Measurements from ENCODE around the gene AGRP.
"Not testable (repeated sequence)": the region's sequence is repeated elsewhere in the genome, so short reads cannot be mapped to it uniquely, and the experiment has no call there.

Gene AGRP, protein sequence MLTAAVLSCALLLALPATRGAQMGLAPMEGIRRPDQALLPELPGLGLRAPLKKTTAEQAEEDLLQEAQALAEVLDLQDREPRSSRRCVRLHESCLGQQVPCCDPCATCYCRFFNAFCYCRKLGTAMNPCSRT

DNA sequence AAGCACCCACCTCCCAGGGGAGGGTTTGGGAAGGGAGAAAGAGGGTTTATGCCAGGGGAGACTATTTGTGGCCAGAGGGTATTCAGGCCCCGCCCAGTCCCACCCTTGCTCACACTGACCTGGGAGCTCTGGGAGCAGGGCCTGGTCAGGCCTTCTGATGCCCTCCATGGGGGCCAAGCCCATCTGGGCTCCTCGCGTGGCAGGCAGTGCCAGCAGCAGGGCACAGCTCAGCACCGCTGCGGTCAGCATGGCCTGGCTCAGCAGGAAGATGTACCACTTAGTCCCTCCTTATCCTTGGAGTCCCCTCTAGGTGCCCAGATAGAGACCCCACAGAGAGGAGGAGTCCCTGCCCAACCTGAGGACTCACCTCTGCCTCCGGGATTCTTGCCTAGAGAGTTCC is at the start of gene AGRP:
Gene AGRP, minus strand, starts transcription at position 398 of the 400 bp plus-strand sequence. Its CDS starts 149 bp downstream, at position 249.
- no peak for DNase-seq

DNA sequence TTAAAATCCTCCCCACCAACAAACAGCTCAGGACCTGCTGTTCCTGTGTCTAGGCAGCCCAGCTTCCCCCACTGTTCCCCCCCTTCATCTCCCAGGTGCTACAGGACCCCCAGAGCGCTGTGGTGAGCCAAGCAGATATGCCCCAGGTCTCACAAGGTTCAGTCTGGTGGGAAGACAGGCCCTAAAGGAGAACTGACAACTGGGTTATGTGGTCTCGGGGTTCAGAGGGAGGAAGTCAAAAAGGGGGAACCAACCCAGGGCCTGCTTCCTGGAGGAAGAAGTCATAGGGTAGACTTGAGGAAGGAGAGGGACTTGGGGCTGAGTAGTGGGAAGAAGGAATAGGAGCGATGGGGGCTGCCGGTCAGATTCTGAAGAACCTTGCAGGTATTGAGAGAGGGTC is 47.9 kb upstream of the AGRP start:
- DNase-seq, result no peak

DNA sequence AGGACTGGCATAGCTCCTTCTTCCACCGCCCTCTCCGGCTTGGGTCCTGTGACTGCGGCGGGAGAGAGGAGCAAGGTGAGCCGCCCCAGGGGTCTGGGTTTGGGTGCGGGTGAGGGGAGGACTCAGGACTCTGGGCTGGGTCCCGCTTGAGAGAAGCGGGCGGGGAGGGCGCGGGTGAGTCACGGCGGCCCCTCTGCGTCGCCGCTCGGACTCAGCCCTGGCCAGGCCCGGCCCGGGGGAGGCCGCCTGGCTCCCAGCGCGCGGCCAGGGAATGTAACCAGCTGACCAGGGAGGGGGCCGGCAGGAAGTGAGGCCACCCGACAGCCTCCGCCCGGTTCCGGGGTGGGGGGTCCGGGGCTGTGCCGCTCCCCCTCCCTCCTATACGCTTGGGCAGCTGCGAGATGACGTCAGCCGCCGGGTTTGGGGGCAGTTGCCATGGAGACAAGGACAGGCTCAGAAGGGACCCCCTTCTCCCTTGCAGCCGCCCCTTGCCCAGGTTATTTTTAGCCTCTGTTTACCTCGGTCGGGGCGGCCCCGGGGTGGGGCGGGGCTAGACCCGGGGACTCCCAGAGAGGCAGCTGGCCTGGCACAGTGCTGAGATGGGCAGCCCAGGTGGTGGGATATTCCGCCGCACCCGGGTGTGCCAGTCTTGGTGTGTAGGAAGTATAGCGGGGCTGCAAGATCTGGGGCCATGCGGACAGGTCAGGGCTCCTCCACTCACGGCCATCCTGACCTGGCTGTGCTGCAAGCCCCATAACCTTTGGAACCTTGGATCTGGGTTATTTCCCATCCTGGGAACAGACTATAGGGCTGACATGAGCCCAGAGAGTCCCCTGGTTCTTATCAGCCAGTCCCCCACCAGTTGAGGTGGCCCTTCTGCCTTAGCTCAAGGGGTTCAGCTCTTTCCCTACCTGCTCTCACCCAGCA is 46.9 kb upstream of the AGRP start:
- DNase-seq, result no peak

DNA sequence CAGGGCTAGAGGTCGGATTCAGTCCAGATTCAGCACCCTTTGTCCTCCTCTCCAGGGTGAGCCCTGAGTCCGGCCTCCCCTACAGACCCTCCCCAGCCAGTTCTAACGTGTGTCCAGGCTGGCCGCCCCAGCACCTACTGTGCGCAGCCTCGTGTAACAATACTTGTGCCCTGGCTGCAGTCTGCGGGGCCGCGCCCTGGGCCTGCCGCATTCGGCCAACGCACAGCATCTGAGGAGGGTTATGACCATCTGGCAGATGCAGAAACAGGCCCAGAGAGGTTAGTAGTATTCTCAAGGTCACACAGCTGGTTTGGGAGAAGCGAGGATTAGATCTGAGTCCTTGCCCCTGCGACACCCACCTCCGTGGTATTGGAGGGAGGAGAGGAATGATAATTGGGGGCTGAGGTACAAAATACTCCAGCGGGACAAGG is 46.2 kb upstream of the AGRP start:
- no peak for DNase-seq

DNA sequence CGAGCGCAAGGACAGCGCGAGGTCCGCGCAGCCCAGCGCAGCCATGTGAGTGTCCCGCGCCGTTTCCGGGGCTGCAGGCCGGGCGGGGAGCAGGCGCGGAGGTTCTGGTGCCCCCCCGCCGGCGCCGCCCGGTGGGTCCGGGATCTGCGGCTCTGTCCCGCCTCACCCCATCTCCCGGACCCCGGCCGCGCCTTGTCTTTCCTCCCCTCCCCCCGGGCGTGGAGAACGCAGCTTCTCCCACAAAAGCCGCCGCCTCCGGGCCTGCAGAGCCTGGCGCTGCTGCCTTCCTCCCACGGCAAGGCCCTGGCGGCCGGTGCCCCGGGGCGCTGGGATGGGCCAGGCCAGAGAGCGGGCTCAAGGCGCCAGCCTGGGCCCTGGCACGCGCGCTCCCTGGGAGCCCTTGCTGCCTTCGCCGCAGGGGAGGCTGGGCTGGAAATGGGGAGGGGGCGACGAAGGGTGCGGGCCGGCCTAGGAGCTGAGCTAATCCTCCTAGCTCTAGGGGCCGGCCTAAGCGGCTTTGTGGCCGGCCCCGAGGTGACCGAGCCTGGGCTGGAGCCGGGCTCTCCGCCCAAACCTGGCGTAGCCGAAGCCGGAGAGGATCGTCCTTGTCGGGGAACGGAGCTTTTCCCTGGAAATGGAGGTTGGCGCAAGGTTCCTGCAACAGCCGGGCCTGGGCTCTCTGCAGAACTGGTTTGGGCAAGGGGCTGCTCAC is 45.7 kb upstream of the AGRP start:
- DNase-seq, result no peak

DNA sequence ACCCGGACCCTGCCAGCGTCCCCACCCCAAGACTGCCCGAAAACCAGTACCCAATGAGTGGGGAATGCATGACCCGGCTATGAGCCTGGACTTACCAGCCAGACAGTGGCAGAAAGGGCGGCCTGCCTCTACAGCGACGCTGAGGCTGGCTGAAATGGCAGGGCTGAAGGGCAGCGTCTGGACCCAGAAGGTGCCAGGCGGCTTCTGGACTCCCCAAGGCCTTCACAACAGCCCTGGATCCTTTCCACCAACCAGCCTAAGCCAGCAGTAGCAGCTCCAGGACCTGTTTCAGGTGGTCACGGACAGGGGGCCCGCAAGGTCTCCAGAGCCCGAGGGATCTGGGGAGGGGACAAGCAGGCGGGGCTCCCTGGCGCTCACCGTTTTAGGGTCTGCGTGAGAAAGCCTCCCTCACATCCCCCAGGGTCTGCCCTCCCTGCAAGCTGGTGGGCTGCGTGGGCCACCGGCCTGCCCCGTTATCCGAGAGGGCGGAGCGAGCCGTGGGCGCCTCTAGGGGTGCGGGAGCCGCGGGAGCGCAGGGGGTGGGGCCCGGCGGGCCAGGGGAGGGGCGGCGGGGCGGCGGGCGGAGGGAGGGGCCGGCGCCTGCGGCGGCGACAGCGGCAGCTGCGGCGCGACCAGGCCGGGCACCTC is 45.0 kb upstream of the AGRP start, which contains the start of gene RIPOR1:
Gene RIPOR1, plus strand, starts transcription at position 608 of the 648 bp plus-strand sequence. CDS start 9,618 bp downstream, outside the sequence.
- no peak for DNase-seq

DNA sequence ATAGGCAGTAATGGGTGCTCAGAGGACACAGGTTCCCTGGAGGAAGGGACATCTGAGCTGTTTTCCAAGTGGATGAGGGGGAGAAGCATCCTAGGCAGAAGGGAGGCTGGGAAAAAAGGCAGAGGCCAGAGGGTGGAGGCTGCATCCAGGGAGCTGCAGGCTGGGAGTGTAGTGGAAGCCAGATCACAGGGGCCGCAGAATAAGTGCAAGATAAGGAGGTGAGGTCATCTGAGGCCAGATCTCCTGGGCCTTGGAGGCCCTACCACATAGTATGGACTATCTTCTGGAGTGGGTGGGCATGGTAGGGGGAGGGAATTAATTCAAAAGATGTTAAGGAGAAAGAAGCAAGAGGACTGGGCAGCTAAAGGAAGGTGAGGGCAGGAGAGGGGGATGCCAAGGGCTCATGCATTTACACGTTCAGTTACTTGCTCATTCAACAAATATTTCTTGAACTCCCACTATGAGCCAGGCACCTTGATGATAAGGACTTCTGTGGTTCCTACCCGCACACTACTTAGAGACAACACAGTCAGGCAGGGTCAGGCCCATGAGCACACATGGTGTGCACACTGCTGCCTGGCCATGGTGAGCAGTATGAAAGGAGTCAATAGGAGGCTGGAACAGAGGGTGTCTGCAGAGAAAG is 42.9 kb upstream of the AGRP start:
- DNase-seq, result no peak

DNA sequence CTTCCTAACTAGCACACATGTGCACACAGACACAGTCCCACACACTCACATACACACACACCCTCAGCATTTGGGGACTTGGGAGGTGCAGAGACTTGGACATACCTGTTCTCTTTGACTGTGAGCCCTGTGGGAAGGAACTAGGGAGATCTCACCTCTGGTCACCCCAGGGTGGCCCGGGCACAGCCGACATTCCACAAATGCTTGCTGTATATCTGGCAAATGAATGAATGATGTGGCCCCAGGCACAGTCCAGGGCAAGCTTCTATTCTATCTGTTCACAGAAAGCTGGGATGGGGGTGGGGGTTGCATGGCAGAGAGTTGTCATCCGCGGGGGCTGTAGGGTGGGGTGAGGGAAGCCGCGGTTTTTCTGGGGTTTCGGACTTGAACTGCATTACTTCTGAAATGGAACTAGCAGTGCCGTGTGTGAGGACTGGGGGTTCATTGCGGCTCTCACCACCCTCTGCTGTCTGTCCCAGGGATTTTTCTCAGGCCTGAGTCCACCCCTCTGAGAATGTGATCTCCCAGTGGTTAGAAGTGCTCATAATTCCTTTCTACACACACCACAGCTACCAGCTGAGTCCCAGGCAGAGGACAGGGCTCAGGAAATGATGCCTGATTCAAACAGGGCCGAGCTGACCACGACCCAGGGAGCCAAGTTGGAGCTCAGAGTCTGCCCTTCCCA is 42.0 kb upstream of the AGRP start:
- DNase-seq, result no peak

DNA sequence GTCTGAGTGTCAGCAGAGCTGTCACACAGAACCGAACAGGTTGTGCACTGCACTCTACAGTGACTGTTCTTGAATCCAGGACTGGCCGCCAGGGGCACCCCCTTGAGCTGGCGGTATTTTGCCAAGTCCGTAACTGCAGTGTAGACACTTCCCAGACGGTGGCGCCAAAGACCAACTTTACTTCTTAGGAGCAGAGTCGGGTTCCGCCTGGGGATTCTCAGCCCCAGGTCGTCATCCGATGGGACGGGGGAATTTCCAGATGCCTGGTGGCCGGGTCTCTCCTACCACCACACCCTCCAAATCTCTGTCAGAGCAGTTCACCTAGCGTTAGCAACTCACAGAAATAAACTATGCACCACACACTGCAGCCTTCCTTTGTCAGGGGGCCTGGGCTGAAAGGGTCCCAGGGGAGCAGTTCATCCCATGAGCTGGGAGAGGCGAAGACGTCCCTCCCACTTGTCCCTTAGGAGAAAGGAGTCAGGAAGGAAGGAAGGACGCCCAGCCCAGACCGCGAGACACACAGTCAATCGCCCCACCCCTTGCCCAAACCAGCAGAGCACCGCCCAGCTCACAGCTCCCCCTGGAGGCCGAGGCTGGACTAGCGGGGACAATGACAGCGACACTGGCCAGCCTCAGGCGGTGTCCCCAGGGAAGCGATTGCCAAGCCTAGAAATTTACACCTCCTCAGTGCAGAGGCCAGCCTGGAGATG is 37.9 kb upstream of the AGRP start:
- peak; percentile 76 for DNase-seq

DNA sequence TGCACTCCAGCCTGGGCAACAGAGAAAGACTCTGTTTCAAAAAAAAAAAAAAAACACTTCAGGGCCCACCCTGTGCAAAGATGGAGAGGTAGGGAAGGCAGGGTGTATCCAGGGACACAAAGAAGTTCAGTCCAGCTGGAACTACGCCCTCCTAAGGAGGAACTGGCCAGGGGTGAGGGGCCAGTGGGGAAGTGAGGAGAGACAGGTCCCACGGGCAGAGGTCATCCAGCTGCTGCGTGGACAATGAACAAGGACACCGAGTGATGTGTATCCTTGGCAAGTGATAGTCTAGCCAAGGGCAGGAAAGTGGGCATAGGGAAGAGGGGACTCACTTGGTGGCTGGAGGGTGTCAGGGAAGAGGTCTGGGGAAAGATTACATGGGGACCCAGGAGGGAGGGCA is 35.9 kb upstream of the AGRP start:
- no peak for DNase-seq

DNA sequence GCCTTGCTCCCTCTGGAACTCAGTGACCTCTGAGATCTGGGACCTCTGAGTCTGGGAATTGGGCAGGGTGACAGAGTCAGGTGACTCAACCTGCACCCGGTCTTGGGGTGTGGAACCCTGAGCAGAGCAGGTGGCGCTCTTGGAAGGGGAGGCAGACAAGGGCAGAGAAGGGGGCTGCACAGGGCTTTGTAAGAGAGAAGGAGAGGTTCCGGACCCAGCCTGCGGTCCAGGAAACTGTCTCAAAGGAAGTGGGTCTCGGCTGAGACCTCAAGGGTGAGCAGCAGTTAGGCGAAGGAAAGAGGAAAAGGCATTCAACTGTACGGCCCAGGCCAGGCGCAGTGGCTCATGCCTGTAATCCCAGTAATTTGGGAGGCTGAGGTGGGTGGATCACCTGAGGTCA is 35.3 kb upstream of the AGRP start:
- DNase-seq, result no peak

DNA sequence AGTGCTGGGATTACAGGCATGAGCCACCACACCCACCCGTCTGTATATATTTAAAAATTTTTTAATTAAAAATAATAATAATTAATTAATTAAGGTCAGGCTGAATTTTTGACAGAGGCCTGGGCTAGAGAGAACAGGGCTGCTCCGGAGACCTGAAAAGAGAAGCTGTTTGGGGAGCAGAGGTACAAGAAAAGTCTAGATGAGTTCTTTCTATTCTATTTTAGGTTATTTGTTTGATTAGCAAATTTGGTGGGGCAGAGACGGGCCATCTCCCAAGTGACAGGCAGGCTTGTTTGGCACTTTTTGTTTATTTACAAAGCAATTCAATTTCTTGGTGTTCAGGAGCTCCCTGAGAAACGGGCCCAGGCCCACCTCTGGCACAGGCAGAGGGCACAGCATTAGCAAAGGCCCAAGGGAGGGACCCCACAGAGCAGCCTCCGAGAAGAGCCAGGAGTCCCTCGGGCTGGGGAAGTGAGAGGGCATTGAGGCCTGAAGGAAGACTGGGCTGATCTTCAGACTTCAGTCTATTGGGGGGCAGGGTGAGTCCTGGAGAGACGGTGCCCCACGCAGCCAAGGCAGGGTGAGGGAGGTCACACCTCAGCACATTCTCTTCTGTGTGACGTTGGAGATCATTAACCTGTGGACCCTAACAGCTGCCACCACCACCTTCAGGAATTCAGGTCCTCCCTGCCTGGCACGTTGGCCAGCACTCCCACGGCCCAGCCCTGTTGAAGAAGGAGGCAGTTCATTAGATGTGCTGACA is 34.5 kb upstream of the AGRP start:
- DNase-seq, result no peak

DNA sequence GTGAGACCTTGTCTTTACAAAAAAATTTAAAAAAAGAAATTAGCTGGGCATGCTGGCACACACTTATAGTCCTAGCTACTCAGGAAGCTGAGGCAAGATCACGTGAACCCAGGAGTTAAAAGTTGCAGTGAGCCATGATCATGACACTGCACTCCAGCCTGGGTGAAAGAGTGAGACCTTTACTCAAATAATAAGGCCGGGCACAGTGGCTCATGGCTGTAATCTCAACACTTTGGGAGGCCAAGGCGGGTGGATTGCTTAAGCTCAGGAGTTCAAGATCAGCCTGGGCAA is 33.8 kb upstream of the AGRP start:
- DNase-seq, result no peak

DNA sequence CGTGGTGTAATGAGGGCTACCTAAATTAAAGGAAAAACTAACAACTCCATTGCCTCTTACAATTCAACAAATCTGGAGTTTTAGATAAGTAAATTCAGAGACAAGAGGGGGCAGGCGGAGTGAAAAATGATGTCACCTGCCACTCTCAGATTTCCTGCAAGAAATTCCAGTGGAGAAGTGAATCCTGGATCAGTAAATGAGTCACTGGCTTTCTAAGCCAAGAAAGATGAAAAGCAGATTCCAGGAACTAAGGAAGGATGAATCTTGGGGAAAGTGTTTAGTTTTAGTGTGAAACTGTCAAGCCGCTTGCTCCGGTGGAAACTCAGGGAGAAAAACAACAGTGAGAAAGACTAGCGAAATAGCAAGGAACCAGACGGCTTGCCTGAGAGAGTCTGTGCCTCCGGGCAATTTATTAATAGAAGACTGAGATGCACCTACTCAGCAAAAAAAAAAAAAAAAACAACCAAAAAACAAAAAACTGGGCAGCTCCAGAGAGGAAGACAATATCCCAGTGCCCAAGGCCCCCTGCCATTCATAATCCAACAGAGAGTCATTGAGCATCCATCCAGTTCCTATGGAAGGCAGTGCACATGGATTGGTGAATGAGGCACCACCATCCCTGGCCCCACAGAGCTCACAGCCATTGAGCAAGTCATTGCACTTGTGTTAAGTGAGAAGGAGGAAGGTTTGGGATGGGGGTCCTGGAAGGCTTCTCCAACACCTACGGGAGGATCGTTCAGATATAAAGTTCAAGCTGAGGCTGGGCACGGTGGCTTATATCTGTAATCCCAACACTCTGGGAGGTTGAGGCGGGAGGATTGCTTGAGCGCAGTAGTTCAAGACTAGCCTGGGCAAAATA is 33.2 kb upstream of the AGRP start:
- DNase-seq, result no peak

DNA sequence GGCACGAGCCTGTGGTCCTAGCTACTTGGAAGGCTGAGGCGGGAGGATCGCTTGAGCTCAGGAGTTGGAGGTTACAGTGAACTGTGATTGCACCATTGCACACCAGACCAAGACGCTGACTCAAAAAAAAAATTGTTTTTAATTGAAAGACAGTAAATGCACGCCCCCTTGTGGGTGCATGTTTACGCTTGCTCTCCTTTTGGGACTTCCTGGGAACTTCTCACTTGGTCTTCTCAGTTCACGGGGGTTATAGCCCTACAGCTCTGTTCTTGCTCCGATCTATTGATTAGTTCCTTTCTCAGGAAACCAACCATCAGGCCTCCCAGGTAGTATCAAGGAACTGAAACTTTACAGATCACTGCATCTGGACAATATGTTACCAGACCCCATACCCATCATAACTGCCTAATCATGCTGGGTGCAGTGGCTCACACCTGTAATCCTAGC is 31.1 kb upstream of the AGRP start:
- no peak for DNase-seq

DNA sequence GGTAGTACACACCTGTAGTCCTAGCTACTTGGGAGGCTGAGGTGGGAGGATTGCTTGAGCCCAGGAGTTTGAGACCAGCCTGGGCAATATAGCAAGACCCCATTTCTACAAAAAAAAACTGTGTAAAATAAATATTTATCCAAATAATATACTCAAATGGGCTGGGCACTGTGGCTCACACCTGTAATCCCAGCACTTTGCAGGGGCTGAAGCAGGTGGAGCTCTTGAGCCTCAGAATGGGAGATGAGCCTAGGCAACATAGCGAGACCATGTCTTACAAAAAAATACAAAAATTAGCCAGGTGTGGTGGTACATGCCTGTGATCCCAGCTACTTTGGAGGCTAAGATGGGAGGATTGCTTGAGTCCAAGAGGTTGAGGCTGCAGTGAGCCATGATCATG is 30.5 kb upstream of the AGRP start:
- not testable (repeated sequence) for DNase-seq

DNA sequence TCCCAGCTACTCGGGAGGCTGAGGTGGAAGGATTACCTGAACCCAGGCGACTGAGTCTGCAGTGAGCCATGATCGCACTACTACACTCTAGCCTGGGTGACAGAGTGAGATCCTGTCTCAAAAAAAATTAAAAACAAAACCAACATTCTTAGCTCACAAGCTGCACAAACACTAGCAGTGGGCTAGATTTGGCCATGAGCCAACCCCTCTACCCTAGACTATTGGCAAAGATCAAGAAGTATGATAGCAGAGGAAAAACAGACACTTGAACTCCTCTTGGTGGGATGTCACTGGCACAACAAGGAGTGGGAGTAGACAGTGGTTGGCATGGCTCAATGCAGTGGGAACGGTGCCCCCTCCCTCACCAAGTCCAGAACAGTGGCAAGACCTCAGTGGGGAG is 25.7 kb upstream of the AGRP start:
- no peak for DNase-seq

DNA sequence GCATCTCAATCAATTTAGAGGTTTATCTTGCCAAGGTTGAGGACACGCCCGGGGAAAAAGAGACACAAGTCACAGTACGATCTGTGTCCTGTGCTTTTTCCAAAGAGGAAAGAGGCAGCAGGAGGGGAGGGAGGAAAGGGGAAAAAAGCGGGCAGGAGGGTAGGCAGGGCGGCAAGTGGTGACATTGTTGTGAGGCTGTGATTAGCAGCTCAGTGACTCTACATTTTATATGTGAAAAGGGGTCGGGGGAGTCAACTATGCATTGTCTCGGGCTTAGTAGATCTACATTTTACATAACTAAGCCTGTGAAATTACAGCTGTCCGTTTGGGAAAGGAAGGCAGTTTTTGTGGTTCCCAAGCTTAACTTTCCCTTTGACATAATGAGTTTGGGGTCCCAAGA is 23.1 kb upstream of the AGRP start:
- DNase-seq, result no peak

All from NCI-H774 (cell line).